ENCODE results near the gene CCDC124. TPM values are rescaled to one million over a fixed set of nuclear protein-coding genes. Genes with fewer than 3 reads are reported as not detected.

The CCDC124 gene
- total RNA-seq, 4 donors from 2014 or later = 32.6 to 91.9 (median 47.4) TPM

GRCh38 chr19:17893766-17894165, 39.0 kb upstream of the CCDC124 start:
- no peak overlapping the region for H3K4me3 ChIP-seq (ENCODE audit: low read depth, poor library complexity, severe bottlenecking)
- TF ChIP-seq CTCF (IDR thresholded peaks at IDR 0.05) = no peak
- TF ChIP-seq POLR2A (IDR thresholded peaks at IDR 0.05) = no peak
- DNase-seq (ENCODE audit: low spot score in 2 of 2) = no peak
- WGBS, 2 donors = 70 to 72% methylated on average over 9 of the region's 9 CpGs
- intact Hi-C loops (cut with DNase I; ENCODE audit: low total_unique reads) = no loop called here

DNA sequence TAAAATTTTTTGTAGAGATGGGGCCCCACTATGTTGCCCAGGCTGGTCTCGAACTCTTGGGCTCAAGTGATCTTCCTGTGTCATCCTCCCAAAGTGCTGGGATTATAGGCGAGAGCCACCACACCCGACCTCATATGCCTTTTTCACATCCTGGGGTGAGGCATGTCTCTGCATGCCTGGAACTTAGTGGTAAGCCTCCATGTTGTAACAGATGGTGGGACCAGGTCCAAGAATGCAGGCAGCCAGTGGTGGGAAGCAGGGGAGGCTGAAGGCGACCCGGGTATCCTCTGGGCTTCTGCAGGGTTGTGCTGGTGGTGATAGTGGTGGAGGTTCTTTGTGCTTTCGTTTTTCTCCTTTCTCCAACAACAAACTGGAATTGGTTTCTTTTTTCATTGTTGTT, 30.1 kb upstream of the CCDC124 start:
- no peak for DNase-seq (ENCODE audit: low spot score in 2 of 2)
- WGBS, 2 donors = 29 to 46% methylated on average over 6 of the region's 6 CpGs
- no peak overlapping the region for H3K4me3 ChIP-seq (ENCODE audit: low read depth, poor library complexity, severe bottlenecking)
- no peak for TF ChIP-seq CTCF (IDR thresholded peaks at IDR 0.05)
- no peak for TF ChIP-seq POLR2A (IDR thresholded peaks at IDR 0.05)
- intact Hi-C loops (cut with DNase I; ENCODE audit: low total_unique reads) = no loop called here

DNA sequence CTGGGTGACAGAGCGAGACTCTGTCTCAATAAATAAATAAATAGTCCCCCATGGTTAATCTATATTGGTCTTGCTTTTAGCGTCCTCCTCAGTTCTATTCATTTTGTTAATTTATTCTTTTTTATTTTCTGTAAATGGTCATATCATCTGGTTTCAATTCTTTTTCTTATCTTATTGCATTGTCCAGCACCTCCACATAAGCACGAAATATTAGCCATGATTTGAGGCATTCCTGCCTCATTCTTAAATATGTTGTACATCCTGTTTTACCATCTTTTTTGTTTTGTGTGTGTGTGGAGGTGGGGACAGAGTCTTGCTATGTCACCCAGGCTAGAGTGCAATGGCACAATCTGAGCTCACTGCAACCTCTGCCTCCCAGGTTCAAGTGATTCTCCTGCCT, 24.6 kb upstream of the CCDC124 start:
- no peak for DNase-seq (ENCODE audit: low spot score in 2 of 2)
- 88 to 95% methylated on average over 3 of the region's 3 CpGs for WGBS, 2 donors
- no peak overlapping the region for H3K4me3 ChIP-seq (ENCODE audit: low read depth, poor library complexity, severe bottlenecking)
- intact Hi-C loops (cut with DNase I; ENCODE audit: low total_unique reads) = no loop called here
- TF ChIP-seq CTCF (IDR thresholded peaks at IDR 0.05) = no peak
- no peak for TF ChIP-seq POLR2A (IDR thresholded peaks at IDR 0.05)

- 36 to 42% methylated on average over 7 of the region's 7 CpGs for WGBS, 2 donors
- intact Hi-C loops (cut with DNase I; ENCODE audit: low total_unique reads) = no loop called here
- H3K4me3 ChIP-seq (ENCODE audit: low read depth, poor library complexity, severe bottlenecking) = no peak overlapping the region
- TF ChIP-seq POLR2A (IDR thresholded peaks at IDR 0.05) (no peak), CTCF (IDR thresholded peaks at IDR 0.05) (no peak)
- no peak for DNase-seq (ENCODE audit: low spot score in 2 of 2)
Measured at GRCh38 chr19:17909003-17909732, 23.6 kb upstream of the CCDC124 start.

DNA sequence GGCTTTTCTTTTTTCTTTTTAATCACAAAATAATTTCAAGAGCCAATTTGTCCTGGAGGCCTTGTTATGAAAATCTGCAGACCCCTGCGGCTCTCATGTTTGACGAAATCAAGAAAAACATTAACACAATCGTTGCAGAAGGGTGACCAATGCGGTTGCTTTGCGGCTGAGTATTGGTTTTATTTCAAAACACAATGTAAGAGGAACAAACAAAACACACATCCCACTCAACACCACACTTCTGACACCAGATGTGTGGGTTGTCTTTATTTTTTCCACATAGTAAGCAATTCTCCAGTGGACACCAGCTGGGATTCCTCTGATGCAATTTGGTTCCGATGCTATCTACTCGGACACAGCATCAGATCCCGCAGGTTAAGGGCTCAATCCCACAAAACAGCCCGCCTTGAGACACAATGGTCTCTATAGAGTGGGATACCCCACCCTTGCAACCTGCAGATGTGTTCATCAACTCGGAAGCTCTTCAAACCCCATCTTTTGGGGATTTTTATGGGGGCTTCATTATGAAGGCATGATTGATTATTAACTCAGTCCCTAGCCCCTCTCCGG, 21.9 kb upstream of the CCDC124 start:
- no peak overlapping the region for H3K4me3 ChIP-seq (ENCODE audit: low read depth, poor library complexity, severe bottlenecking)
- WGBS, 2 donors = 85 to 88% methylated on average over 11 of the region's 11 CpGs
- DNase-seq (ENCODE audit: low spot score in 2 of 2) = no peak
- intact Hi-C loops (cut with DNase I; ENCODE audit: low total_unique reads) = no loop called here
- no peak for TF ChIP-seq CTCF (IDR thresholded peaks at IDR 0.05)
- TF ChIP-seq POLR2A (IDR thresholded peaks at IDR 0.05) = no peak
